Ishikawa (cell line): ENCODE data around the gene UGDH.

Experiments
- FOXM1 ChIP-seq: IDR thresholded peaks from 2 replicates; pipeline ENCODE4 v1.6.1; 2012; ENCODE audit warnings: low read depth, borderline replicate concordance
- TEAD4 ChIP-seq: IDR thresholded peaks from 2 replicates; pipeline ENCODE4 v1.6.1; 2012
- TF ChIP-seq, protein P1 (sequence below): IDR thresholded peaks from 2 replicates; pipeline ENCODE4 v1.6.1; 2012; ENCODE audit warnings: low read depth, mild to moderate bottlenecking

- TF ChIP-seq TEAD4 (no peak), FOXM1 (no peak)
- TF ChIP-seq, protein P1, sequence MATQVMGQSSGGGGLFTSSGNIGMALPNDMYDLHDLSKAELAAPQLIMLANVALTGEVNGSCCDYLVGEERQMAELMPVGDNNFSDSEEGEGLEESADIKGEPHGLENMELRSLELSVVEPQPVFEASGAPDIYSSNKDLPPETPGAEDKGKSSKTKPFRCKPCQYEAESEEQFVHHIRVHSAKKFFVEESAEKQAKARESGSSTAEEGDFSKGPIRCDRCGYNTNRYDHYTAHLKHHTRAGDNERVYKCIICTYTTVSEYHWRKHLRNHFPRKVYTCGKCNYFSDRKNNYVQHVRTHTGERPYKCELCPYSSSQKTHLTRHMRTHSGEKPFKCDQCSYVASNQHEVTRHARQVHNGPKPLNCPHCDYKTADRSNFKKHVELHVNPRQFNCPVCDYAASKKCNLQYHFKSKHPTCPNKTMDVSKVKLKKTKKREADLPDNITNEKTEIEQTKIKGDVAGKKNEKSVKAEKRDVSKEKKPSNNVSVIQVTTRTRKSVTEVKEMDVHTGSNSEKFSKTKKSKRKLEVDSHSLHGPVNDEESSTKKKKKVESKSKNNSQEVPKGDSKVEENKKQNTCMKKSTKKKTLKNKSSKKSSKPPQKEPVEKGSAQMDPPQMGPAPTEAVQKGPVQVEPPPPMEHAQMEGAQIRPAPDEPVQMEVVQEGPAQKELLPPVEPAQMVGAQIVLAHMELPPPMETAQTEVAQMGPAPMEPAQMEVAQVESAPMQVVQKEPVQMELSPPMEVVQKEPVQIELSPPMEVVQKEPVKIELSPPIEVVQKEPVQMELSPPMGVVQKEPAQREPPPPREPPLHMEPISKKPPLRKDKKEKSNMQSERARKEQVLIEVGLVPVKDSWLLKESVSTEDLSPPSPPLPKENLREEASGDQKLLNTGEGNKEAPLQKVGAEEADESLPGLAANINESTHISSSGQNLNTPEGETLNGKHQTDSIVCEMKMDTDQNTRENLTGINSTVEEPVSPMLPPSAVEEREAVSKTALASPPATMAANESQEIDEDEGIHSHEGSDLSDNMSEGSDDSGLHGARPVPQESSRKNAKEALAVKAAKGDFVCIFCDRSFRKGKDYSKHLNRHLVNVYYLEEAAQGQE, result no peak
Measured at GRCh38 chr4:39484582-39485272, 42.5 kb downstream of the UGDH start.
